Endometrium (tissue), 2 donors: ENCODE measurements around the gene TRIM74.
"Not testable (repeated sequence)": the region's sequence is repeated elsewhere in the genome, so short reads cannot be mapped to it uniquely, and the experiment has no call there.

Experiments
- FAIRE-seq: peaks from 2 replicates; lab custom pipeline; 2012; peaks lifted over from hg19 to GRCh38; lab: Jason Lieb, UNC
- donor health status: control.
- donor health status: control.

Gene TRIM74

GRCh38 chr7:72968980-72969516 lies at the start of gene TRIM74:
TSS of gene TRIM74 (minus strand) at chr7:72969466. CDS start at chr7:72966157, 3,309 bp downstream.
- FAIRE-seq = not testable (repeated sequence)

DNA sequence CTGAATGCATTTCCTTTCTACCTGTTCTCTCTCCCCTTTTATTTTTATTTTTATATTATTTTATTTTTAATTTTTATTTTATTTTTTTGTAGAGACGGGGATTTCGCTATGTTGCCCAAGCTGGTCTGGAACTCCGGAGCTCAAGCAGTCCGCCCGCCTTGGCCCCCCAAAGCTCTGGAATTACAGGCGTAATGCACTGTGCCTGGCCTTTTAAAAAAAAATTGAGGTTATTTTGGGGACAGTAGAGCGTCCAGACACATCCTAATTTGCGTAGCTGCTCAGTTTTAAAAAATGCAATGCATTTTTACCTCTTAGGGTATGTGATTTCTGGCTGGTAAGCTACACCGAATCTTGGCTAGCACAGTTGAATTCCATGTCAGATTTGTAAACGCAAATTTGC lies 37.2 kb upstream of the TRIM74 start:
- not testable (repeated sequence) for FAIRE-seq

DNA sequence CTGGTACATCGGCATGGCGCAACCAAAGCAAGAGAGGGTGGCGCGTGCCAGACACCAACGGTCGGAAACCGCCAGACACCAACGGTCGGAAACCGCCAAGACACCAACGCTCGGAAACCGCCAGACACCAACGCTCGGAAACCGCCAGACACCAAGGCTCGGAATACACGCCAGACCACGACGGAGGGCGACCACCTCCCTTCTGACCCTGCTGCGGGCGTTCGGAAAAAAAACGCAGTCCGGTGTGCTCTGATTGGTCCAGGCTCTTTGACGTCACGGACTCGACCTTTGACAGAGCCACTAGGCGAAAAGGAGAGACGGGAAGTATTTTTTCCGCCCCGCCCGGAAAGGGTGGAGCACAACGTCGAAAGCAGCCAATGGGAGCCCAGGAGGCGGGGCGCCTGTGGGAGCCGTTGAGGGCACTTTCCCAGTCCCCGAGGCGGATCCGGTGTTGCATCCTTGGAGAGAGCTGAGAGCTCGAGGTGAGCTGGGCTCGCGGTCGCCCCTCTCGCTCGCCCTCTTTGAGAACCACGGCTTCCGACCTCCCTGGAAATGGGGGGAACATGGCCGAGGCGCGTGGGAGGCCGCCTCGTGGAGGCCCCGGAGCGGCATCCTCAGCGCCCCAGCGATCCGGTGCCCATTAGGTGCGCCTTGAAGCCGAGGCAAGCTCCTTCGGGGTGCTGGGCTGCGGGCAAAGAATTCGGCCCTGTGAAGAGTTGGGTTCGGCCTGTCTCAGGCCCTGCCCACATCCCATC lies 36.6 kb upstream of the TRIM74 start:
- peak; percentile 96 for FAIRE-seq

- FAIRE-seq = not testable (repeated sequence)
These were observed 36.1 kb upstream of the TRIM74 start for GRCh38 chr7:73005356-73005692.

GRCh38 chr7:72997887-72998468 lies 28.7 kb upstream of the TRIM74 start:
- FAIRE-seq = not testable (repeated sequence)

DNA sequence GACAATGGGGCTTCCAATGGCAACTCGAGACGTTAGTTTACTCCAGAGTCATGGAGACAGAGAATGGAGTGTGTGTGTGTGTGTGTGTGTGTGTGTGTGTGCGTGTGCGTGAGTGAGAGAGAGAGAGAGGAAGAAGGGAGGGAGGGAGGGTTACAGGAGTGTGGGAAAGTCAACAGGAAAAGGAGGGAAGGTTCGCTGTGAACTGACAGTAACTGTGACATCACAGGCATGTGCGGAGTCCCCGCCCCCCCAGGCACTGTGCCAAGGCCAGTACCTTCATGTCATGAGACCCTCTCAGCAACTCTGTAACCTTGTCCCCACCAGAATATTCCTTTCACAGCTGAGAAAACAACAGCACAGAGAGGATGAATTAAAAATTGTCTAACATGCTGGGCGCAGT lies 28.2 kb upstream of the TRIM74 start:
- FAIRE-seq = not testable (repeated sequence)

DNA sequence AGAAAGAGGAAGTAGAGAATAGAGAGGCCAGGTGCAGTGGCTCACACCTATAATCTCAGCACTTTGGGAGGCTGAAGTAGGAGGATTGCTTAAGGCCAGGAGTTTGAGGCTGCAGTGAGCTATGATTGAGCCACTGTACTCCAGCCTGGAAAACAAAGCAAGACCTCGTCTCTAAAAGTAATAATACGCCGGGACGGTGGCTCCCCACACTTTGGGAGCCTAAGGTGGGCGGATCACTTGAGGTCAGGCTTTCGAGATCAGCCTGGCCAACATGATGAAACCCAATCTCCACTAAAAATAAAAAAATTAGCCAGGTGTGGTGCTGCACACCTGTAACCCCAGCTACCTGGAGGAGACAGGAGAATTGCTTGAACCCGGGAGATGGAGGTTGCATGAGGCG lies 26.2 kb upstream of the TRIM74 start:
- not testable (repeated sequence) for FAIRE-seq

DNA sequence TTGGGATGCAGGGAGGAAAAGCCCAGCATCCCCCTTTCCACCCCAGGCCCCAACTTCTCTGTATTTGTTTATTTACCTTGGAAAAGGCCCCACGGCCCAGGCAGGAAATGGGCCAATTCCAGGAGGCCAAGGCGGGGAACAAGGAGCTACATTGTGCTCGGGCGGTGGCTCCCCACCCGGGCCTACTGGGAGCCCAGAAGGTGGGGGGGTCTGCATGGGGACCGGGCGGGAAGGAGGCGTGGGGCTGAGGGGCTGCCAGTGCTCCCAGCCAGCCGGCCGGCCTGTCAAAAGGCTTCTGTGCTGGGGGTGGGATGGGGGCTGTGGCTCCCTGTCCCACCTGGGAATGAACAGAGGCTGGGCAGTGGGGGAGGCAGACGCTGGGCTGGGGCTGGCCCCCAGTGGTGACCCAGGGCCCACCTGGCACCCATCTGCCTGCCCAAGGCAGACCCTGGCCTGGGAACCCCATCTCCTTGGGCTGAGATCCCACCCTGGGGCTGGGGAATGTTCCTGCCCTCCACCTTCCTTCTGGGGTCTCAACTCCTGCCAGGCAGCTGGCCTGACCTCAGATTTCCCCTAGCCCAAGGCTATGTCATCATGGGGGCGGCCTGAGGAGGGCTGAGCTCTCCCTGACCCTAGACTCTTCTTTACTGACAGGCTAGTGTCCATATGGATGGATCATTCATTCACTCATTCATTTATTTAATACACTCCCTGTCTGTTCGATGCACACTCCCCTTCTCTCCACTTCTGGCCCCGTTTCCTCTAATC lies 21.1 kb upstream of the TRIM74 start:
- not testable (repeated sequence) for FAIRE-seq

GRCh38 chr7:72982084-72982483 lies 12.8 kb upstream of the TRIM74 start:
- not testable (repeated sequence) for FAIRE-seq

DNA sequence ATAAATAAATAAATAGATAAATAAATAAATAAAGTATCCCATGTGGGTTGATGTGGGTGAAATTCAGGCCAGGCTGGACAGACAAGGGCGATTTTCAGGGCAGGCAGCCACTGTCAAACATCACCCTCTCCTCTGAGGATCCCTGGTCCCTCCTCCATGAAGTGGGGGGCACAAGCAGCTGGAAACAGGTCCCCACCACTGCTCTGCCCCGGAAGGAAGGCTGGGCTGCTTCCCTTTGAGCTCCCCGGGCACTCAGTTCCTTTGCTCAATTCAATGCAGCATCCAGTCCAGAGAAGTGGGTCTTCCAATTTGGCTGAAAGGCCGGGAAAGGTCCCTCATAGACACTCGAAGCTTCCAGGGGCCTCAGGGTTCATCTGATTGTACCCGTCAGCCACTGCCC lies 11.1 kb upstream of the TRIM74 start:
- not testable (repeated sequence) for FAIRE-seq

DNA sequence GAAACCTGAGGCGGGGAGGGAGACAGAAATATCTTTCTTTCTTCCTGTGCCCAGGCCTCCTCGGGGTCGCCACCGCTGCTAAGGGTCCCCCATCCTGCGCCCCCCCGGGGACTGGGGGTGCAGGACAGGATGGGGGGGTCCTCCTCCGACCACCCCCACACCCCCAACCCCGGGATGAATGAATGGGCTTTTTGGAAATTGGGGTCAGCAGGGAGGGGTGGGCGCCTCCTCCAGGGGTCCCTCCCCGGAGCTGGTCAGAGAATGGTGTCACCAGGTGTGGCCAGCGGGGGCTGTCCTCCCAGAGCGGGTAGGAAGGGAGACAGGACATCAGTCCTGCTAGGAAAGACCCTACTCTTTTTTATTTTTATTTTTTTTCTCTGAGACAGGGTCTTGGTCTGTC lies 7.2 kb upstream of the TRIM74 start:
- FAIRE-seq = not testable (repeated sequence)

DNA sequence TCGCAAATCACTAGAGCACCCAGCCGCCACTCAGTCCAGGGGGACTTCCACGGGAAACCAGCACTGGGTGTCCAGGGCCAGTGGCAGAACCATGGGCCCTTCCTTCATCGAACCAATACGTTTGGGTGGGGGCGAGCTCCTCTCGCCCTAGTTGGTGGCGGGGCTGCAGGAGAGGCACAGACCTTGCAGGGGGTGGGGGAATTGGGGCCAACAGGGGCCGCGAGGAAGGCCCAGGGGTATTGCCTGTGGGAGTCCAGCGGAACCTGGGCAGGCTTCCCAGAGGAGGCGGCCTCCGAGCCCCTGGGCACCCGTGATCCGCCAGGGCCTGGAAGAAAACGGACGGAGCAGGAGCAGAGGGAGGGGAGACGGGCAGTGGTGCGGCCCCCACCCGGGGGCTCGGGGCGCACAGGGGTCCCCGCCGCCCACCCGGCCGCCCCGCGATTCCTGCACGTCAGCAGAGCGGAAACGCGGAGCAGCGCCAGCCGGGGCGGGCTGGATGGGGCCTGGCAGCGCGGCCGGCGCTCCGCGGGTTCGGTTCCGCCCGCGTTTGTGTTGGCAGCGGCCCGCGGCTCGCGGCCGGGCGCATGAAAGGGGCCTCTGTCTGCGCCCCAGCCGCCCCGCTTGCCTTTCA lies 6.5 kb upstream of the TRIM74 start:
- not testable (repeated sequence) for FAIRE-seq

GRCh38 chr7:72974781-72975180 lies 5.5 kb upstream of the TRIM74 start:
- FAIRE-seq = not testable (repeated sequence)

- FAIRE-seq = not testable (repeated sequence)
These were observed 2.2 kb upstream of the TRIM74 start for GRCh38 chr7:72971505-72971904.

- FAIRE-seq = not testable (repeated sequence)
These were observed 422 bp upstream of the TRIM74 start for GRCh38 chr7:72969688-72970087.

DNA sequence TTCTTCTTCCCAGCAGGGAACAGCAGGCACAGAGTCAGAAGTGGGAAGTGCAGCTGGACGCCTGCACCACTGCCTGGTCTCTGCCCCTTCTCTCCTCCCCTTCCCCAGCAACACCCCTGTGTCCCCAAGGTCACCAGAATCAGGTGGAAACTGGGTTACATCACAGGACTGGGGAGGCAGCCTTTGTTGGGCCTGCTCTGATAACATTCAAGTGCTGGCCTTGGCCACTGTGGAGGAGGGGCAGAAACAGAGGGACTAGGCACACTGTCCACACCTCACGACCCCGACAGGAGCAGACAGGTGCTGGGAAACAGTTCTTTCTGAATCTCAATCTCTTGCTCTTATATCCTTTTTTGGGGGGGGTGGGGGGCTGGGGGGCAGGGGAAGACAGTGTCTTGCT lies 2.4 kb downstream of the TRIM74 start:
- FAIRE-seq = not testable (repeated sequence)

- not testable (repeated sequence) for FAIRE-seq
These were observed 3.9 kb downstream of the TRIM74 start for GRCh38 chr7:72965186-72965975.

- FAIRE-seq = not testable (repeated sequence)
These were observed 6.2 kb downstream of the TRIM74 start for GRCh38 chr7:72963056-72963455.

DNA sequence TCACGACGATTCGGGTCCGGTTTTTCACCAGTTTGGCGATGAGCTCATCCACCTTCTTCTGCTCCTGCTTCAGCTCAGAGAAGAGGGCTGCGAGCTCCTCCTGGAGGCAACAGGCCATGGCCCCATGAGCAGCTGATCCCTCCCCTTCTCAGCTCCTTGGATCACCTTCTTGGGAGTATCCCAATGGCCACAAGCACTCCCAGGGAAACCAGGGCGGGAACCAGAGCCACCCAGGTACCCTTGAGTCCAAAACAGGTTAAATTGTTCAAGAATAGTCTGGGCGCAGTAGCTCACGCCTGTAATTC lies 8.0 kb downstream of the TRIM74 start:
- FAIRE-seq = not testable (repeated sequence)

- FAIRE-seq = not testable (repeated sequence)
These were observed 8.5 kb downstream of the TRIM74 start for GRCh38 chr7:72960626-72961345.

DNA sequence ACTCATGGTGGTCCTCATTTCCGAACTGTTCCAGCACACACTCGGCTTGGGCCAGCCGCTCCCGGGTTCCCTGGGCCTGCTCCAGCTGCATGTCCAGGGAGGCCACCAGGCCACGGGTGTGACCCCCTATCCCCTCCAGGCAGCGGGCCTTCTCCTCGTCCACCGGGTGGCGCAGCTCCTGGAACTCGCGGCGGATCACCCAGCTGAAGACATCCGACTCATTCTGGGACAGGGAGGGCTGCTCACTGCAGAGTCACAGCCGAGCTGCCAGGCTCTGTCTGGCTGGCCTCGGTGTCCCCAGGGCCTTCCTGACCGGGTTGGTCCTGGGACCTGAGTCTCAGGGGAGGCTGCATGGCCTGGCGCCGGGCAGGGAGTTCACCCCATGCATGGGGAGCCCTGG lies 9.2 kb downstream of the TRIM74 start:
- FAIRE-seq = not testable (repeated sequence)
